HL-60 (cell line): Measurements from ENCODE around the gene ARL5C.

Source experiments
- SPI1 ChIP-seq: IDR thresholded peaks from 2 replicates; pipeline ENCODE4 v1.6.1; 2012; ENCODE audit warnings: low read depth, mild to moderate bottlenecking, borderline replicate concordance
- TF ChIP-seq, protein P1 (sequence below): IDR thresholded peaks from one replicate; pipeline ENCODE4 v1.5.1; 2011; ENCODE audit warnings: low read length, control low read depth, inconsistent platforms; ENCODE audit not compliant: insufficient read depth
- TF ChIP-seq, protein P2 (sequence below): IDR thresholded peaks from 2 replicates; pipeline ENCODE4 v1.6.1; 2012; ENCODE audit warnings: low read depth; ENCODE audit not compliant: insufficient replicate concordance

DNA sequence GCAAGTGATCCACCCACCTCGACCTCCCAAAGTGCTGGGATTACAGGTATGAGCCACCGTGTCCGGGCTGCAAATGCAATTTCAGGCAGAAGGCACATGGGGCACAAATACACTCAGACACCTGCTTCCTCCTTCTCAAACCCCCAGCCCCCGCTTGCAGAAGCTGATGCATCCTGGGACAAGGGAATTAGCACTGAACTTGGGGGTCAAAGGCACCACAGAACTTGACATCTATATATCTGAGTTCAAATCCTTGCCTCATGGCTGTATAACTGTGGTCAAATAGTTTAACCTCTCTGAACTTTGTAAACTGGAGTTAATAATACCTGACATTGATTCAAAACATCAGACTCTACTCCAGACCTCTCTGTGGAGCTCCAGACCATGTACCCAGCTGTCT is 4.1 kb upstream of the ARL5C start:
- TF ChIP-seq, protein P1, sequence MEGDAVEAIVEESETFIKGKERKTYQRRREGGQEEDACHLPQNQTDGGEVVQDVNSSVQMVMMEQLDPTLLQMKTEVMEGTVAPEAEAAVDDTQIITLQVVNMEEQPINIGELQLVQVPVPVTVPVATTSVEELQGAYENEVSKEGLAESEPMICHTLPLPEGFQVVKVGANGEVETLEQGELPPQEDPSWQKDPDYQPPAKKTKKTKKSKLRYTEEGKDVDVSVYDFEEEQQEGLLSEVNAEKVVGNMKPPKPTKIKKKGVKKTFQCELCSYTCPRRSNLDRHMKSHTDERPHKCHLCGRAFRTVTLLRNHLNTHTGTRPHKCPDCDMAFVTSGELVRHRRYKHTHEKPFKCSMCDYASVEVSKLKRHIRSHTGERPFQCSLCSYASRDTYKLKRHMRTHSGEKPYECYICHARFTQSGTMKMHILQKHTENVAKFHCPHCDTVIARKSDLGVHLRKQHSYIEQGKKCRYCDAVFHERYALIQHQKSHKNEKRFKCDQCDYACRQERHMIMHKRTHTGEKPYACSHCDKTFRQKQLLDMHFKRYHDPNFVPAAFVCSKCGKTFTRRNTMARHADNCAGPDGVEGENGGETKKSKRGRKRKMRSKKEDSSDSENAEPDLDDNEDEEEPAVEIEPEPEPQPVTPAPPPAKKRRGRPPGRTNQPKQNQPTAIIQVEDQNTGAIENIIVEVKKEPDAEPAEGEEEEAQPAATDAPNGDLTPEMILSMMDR: no peak
- TF ChIP-seq, protein P2, sequence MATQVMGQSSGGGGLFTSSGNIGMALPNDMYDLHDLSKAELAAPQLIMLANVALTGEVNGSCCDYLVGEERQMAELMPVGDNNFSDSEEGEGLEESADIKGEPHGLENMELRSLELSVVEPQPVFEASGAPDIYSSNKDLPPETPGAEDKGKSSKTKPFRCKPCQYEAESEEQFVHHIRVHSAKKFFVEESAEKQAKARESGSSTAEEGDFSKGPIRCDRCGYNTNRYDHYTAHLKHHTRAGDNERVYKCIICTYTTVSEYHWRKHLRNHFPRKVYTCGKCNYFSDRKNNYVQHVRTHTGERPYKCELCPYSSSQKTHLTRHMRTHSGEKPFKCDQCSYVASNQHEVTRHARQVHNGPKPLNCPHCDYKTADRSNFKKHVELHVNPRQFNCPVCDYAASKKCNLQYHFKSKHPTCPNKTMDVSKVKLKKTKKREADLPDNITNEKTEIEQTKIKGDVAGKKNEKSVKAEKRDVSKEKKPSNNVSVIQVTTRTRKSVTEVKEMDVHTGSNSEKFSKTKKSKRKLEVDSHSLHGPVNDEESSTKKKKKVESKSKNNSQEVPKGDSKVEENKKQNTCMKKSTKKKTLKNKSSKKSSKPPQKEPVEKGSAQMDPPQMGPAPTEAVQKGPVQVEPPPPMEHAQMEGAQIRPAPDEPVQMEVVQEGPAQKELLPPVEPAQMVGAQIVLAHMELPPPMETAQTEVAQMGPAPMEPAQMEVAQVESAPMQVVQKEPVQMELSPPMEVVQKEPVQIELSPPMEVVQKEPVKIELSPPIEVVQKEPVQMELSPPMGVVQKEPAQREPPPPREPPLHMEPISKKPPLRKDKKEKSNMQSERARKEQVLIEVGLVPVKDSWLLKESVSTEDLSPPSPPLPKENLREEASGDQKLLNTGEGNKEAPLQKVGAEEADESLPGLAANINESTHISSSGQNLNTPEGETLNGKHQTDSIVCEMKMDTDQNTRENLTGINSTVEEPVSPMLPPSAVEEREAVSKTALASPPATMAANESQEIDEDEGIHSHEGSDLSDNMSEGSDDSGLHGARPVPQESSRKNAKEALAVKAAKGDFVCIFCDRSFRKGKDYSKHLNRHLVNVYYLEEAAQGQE: no peak
- TF ChIP-seq SPI1: no peak
